Bronchial epithelial cell (primary cell): ENCODE data around the gene CACNA1D. TPM values are rescaled to one million over a fixed set of nuclear protein-coding genes. Genes with fewer than 3 reads are reported as not detected.
A peak's percentile ranks its signal among the peaks of the same experiment; 100 is the strongest.

Experiments
- DNase-seq: peaks from one replicate; pipeline ENCODE4 v3.0.0-alpha.2; 2010; ENCODE audit warnings: low read depth
- FAIRE-seq: peaks from 2 replicates; lab custom pipeline; 2011; peaks lifted over from hg19 to GRCh38; lab: Jason Lieb, UNC
- H3K27me3 ChIP-seq: 2 replicates; pipeline ENCODE4 v1.5.1; 2011; ENCODE audit warnings: low read length; ENCODE audit not compliant: control insufficient read depth, insufficient read depth
- H3K36me3 ChIP-seq: 2 replicates; pipeline ENCODE4 v1.5.1; 2011; ENCODE audit warnings: low read length; ENCODE audit not compliant: control insufficient read depth, insufficient read depth
- H3K4me3 ChIP-seq: 2 replicates; pipeline ENCODE4 v1.5.1; 2011; ENCODE audit warnings: mild to moderate bottlenecking, low read depth, low read length, control low read depth
- CTCF ChIP-seq: IDR thresholded peaks from 2 replicates; pipeline ENCODE4 v1.5.1; 2011; ENCODE audit warnings: mild to moderate bottlenecking, moderate library complexity, low read length, control low read depth, inconsistent platforms; ENCODE audit not compliant: insufficient read depth, severe bottlenecking
- total RNA-seq: library from RNA; depleted of rRNA; stranded (reverse); fragments of >200 nt; gene quantifications from 2 replicates; pipeline ENCODE4 v1.2.1, GENCODE V29; 2014

CACNA1D gene
- total RNA-seq, 1 donor from 2014 or later = 0.26 TPM

DNA sequence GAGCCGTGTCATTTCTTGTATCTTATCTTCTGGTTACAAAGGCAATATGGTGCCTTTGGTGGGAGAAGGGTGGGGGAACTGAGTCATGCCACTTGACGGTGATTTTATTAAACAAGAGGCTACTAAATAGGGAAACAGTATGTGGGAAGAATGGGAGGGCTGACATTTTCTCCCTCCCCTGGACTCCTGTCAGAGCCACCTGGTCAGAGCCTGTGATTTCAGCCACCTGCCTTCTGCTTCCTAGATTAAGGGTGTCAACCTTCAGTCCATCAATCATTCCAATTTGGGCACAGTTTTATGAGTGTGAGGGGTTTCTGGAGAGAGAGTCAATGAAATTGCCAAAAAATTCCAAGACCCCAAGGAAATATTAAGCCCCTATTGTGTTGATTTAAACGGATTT is 264.4 kb downstream of the CACNA1D start:
- FAIRE-seq (no peak), DNase-seq (no peak)
- Histone ChIP-seq H3K4me3 (no peak overlapping the region), H3K36me3 (no peaks in the 10 kb centered on the region), H3K27me3 (peaks cover 2% of the 10 kb centered on the region)
- TF ChIP-seq CTCF = no peak

DNA sequence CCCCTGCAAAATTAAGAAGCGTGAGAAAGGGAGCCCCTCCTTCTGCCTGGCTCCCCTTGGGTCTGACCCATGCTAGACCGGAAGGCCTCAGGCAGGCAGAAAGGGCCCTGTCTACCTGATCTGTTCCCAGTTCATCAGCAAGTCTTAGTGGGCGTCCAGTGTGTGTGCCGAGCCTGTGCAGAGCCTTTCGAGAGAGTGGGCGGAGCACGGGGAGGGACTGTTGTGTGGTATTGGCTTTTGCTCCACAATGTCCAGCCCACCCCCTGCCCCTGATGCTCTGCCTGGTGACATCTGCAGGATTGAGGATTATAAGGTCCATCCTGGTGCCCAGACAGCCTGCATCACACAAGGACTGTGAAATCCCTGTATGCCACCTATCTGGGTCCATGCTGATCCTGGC is 268.9 kb downstream of the CACNA1D start:
- no peak for TF ChIP-seq CTCF
- Histone ChIP-seq H3K27me3 (peaks cover 2% of the 10 kb centered on the region), H3K36me3 (no peaks in the 10 kb centered on the region), H3K4me3 (no peak overlapping the region)
- no peak for FAIRE-seq
- no peak for DNase-seq

GRCh38 chr3:53764026-53764775 is 269.8 kb downstream of the CACNA1D start:
- TF ChIP-seq CTCF = no peak
- FAIRE-seq (no peak), DNase-seq (no peak)
- Histone ChIP-seq H3K36me3 (no peaks in the 10 kb centered on the region), H3K27me3 (peaks cover 2% of the 10 kb centered on the region), H3K4me3 (no peak overlapping the region)

- H3K27me3 ChIP-seq = no peaks in the 10 kb centered on the region
- no peak for TF ChIP-seq CTCF
- no peak for FAIRE-seq
- no peak overlapping the region for H3K4me3 ChIP-seq
- no peaks in the 10 kb centered on the region for H3K36me3 ChIP-seq
- DNase-seq = no peak
These were observed 271.3 kb downstream of the CACNA1D start for GRCh38 chr3:53765753-53766152.

DNA sequence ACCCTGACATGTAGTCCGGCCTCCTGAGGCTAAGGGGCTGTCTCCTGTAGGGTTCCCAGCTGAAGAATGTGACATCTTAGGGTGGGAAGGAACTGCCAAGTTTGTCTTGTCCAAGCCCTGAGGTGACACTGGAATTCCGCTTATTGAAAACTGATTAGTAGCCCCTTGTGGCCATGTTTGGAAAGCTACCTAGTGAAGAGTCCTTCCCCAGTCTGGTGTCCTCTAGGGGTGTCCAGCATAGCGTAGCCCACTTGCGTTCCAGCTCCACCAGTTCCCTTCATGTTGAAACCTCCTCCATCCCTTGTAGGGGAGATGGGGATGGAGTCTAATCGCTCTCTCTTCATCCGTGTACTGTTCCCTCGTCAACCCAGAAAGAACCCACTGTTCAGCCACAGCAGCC is 272.3 kb downstream of the CACNA1D start:
- H3K27me3 ChIP-seq = no peaks in the 10 kb centered on the region
- no peaks in the 10 kb centered on the region for H3K36me3 ChIP-seq
- TF ChIP-seq CTCF = no peak
- DNase-seq = no peak
- FAIRE-seq = peak; percentile 79
- H3K4me3 ChIP-seq = no peak overlapping the region
